Measurements from ENCODE around the gene RPS18. TPM values are rescaled to one million over a fixed set of nuclear protein-coding genes. Genes with fewer than 3 reads are reported as not detected.
"Not testable (repeated sequence)": the region's sequence is repeated elsewhere in the genome, so short reads cannot be mapped to it uniquely, and the experiment has no call there.

Gene RPS18
- total RNA-seq, 1 donor from 2014 or later: 1,863 TPM

GRCh38 chr6:33273129-33273923, 1.5 kb downstream of the RPS18 start:
- peaks cover 9 to 46% of the 10 kb centered on the region in 2 donors for H3K4me1 ChIP-seq
- no peaks in the 10 kb centered on the region for H3K9me3 ChIP-seq
- DNase-seq (ENCODE audit: low spot score in 2 of 2): no peak
- no peaks in the 10 kb centered on the region for H3K27me3 ChIP-seq
- peak overlapping the region in 1 of 2 donors; percentile 71 for H3K4me3 ChIP-seq
- intact Hi-C loops (cut with DNase I): loop anchor here (2.0 to 5.0 kb wide), 3 partner anchors 117 to 1371 kb away; partner anchors contain the start of genes CUTA, KIFC1 and ZBTB12
- TF ChIP-seq CTCF (IDR thresholded peaks at IDR 0.05): no peak
- peaks cover 22 to 44% of the 10 kb centered on the region in 2 donors for H3K36me3 ChIP-seq
- peak overlapping the region in 1 of 2 donors; percentile 91 for H3K27ac ChIP-seq

GRCh38 chr6:33273924-33274902, 2.3 kb downstream of the RPS18 start:
- Histone ChIP-seq H3K4me1 (peaks cover 9 to 46% of the 10 kb centered on the region in 2 donors), H3K27ac (no peak overlapping the region)
- intact Hi-C loops (cut with DNase I): loop anchor here (2.0 to 5.0 kb wide), 3 partner anchors 117 to 1372 kb away; partner anchors contain the start of genes CUTA, KIFC1 and ZBTB12

GRCh38 chr6:33275795-33276580, 4.1 kb downstream of the RPS18 start:
- Histone ChIP-seq H3K4me3 (peak overlapping the region; percentile 69 to 80), H3K4me1 (peaks cover 9 to 39% of the 10 kb centered on the region in 2 donors), H3K27ac (peak overlapping the region; percentile 85 to 93), H3K36me3 (peaks cover 22 to 42% of the 10 kb centered on the region in 2 donors)
- DNase-seq (ENCODE audit: low spot score in 2 of 2); H3K27me3 ChIP-seq; intact Hi-C loops (cut with DNase I); H3K9me3 ChIP-seq: not testable (repeated sequence)

More at GRCh38 chr6:33273924-33274902, 2.3 kb downstream of the RPS18 start:
- Histone ChIP-seq H3K4me3 (no peak overlapping the region), H3K9me3 (no peaks in the 10 kb centered on the region), H3K36me3 (peaks cover 19 to 35% of the 10 kb centered on the region in 2 donors), H3K27me3 (no peaks in the 10 kb centered on the region)
- no peak for TF ChIP-seq CTCF (IDR thresholded peaks at IDR 0.05)
- no peak for DNase-seq (ENCODE audit: low spot score in 2 of 2)

GRCh38 chr6:33276581-33276863, 4.6 kb downstream of the RPS18 start:
- Histone ChIP-seq H3K4me3 (peak overlapping the region; percentile 69 to 80), H3K9me3 (no peaks in the 10 kb centered on the region), H3K4me1 (peaks cover 9 to 36% of the 10 kb centered on the region in 2 donors), H3K36me3 (peaks cover 22 to 42% of the 10 kb centered on the region in 2 donors), H3K27ac (peak overlapping the region; percentile 85 to 93), H3K27me3 (no peaks in the 10 kb centered on the region)
- no peak for DNase-seq (ENCODE audit: low spot score in 2 of 2)
- no peak for TF ChIP-seq CTCF (IDR thresholded peaks at IDR 0.05)
- intact Hi-C loops (cut with DNase I): no loop called here

- no peaks in the 10 kb centered on the region for H3K9me3 ChIP-seq
- peak; percentile 55 to 61 (median 57) for TF ChIP-seq CTCF (IDR thresholded peaks at IDR 0.05)
- peak in 1 of 2 donors; percentile 84 for DNase-seq (ENCODE audit: low spot score in 2 of 2)
- intact Hi-C loops (cut with DNase I): loop anchor here (1.0 kb wide), 2 partner anchors 11 to 21 kb away; partner anchors contain the start of gene RGL2
- peak within 1 kb of the TSS; percentile 85 to 93 for H3K27ac ChIP-seq
- H3K4me1 ChIP-seq: peaks cover 9 to 36% of the 10 kb centered on the region in 2 donors
- peak within 1 kb of the TSS; percentile 69 to 80 for H3K4me3 ChIP-seq
- H3K36me3 ChIP-seq: peaks cover 22 to 42% of the 10 kb centered on the region in 2 donors
- H3K27me3 ChIP-seq: no peaks in the 10 kb centered on the region
Measured at GRCh38 chr6:33276864-33277662, 5.2 kb downstream of the RPS18 start, which contains the start of gene B3GALT4. Gene B3GALT4, plus strand, starts transcription at chr6:33277123. Its CDS starts 297 bp downstream, at chr6:33277420.
